ENCODE data around the gene ENAH.
"Not testable (repeated sequence)": the region's sequence is repeated elsewhere in the genome, so short reads cannot be mapped to it uniquely, and the experiment has no call there.

ENAH gene

DNA sequence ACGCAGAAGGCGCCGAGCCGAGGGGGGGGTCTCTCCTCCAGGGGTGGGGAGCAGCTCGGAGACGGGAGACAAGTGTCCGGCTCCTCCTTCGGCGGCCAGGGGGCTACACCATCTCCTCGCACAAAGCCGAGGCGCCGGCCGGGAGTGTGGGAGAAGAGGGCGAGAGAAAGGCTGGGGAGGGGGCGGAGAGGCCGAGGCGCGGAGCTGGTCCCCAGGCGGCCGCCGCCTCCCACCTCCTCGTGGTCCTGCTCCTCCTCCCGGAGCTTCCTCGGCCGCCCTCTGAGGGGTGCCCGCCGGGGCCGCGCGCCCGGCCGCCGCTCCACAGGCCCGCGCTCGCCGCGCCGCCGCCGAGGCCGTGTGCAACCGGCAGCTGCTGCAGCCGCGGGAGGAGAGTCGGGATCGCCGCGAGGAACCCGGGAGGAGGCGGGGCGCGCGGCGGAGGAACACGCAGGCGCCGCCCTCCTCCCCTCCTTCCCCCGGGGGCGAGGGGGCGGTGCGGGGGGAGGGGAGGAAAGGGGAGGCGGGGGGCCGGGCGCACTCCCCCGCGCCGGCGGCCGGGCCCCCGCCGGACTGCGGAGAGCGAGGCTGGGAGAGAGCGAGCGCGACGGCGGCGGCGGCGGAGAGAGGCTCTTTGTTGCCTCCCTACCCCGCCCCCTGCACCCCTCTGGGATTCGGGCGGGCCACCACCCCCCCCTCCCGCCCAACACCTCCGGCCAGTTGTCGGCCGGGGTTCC lies at the start of gene ENAH:
TSS of gene ENAH (minus strand) at position 395 of the 734 bp plus-strand sequence. CDS start 433 bp downstream, outside the sequence.
- peak; percentile 72 to 93 for DNase-seq (ENCODE audit: low read depth in 1 of 2, low spot score in 1 of 2)
- in situ Hi-C loops (cut with HindIII; ENCODE audit: low pct_unique_long_range_greater_than_20kb, low sequenced_read_pairs), result no loop called here
- no peak for TF ChIP-seq JUND (IDR thresholded peaks at IDR 0.05; ENCODE audit: low read depth)

GRCh38 chr1:225700889-225701465 lies 48.1 kb upstream of the ENAH start:
- no peak for DNase-seq (ENCODE audit: low read depth in 1 of 2, low spot score in 1 of 2)
- in situ Hi-C loops (cut with HindIII; ENCODE audit: low pct_unique_long_range_greater_than_20kb, low sequenced_read_pairs), result no loop called here
- TF ChIP-seq JUND (IDR thresholded peaks at IDR 0.05; ENCODE audit: low read depth), result no peak

DNA sequence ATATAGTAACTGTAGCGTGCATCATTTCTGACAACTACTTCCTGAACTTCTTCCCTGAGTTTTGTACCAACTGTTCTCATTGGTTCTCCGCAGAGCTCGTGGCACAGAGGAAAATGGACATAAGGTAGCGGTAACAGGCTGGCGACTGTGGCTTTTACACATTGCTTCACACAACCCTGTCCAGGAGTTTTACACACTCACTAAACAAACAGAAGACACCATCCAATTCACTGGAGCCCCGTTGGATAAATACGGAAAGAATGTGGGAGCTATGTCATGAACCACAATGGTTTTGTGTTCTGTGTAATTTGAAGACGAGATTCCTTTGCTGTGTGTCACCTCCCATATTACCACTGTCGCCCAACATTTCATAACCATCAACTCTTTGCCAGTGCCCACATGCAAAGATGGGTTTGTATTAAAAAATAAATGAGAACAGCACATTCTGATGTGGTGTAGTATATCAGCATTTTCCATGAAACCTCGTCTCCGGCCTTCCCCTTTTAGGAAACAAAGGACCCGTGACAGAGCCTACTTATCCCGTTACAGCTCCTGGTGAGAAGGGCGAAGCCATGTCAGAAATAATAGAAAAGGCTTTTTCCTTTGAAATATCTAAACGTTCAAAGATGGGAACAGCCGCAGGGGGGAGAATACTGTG lies 47.4 kb upstream of the ENAH start:
- DNase-seq (ENCODE audit: low read depth in 1 of 2, low spot score in 1 of 2), result peak; percentile 49 to 88
- no peak for TF ChIP-seq JUND (IDR thresholded peaks at IDR 0.05; ENCODE audit: low read depth)
- in situ Hi-C loops (cut with HindIII; ENCODE audit: low pct_unique_long_range_greater_than_20kb, low sequenced_read_pairs), result no loop called here

- in situ Hi-C loops (cut with HindIII; ENCODE audit: low pct_unique_long_range_greater_than_20kb, low sequenced_read_pairs), result no loop called here
- DNase-seq (ENCODE audit: low read depth in 1 of 2, low spot score in 1 of 2), result no peak
- no peak for TF ChIP-seq JUND (IDR thresholded peaks at IDR 0.05; ENCODE audit: low read depth)
Measured at GRCh38 chr1:225699336-225699735, 46.4 kb upstream of the ENAH start.

DNA sequence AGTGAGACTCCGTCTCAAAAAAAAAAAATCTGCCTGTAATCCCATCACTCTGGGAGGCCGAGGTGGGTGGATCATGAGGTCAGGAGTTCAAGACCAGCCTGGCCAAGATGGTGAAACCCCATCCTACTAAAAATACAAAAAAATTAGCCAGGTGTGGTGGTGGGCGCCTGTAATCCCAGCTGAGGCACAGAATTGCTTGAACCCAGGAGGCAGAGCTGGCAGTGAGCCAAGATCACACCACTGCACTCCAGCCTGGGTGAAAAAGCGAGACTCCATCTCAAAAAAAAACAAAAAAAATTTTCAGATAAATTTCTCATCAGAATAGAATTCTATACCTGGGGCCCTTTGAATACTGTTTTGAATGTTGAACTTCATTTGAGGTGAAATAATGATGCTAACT lies 45.3 kb upstream of the ENAH start:
- in situ Hi-C loops (cut with HindIII; ENCODE audit: low pct_unique_long_range_greater_than_20kb, low sequenced_read_pairs); DNase-seq (ENCODE audit: low read depth in 1 of 2, low spot score in 1 of 2): not testable (repeated sequence)

DNA sequence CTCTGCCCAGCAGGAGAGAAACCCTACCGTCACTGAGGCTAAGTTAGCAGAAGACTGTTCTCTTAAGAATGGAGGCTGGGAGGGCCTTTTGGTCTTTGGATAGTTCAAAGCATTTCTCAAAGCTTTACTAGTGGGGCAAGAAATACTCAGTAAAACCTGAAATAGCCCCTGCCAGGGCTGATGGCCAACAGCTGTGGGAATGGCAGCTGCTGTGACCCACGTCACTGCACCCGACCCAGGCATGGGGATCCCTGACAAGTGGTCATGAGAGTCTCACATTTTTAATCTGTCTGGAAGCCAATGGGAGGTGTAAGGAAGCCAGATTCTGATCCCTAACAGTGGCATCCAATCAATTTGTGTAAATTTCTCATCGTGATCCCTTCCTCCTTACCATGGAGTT lies 44.5 kb upstream of the ENAH start:
- DNase-seq (ENCODE audit: low read depth in 1 of 2, low spot score in 1 of 2), result no peak
- TF ChIP-seq JUND (IDR thresholded peaks at IDR 0.05; ENCODE audit: low read depth), result no peak
- in situ Hi-C loops (cut with HindIII; ENCODE audit: low pct_unique_long_range_greater_than_20kb, low sequenced_read_pairs), result no loop called here

DNA sequence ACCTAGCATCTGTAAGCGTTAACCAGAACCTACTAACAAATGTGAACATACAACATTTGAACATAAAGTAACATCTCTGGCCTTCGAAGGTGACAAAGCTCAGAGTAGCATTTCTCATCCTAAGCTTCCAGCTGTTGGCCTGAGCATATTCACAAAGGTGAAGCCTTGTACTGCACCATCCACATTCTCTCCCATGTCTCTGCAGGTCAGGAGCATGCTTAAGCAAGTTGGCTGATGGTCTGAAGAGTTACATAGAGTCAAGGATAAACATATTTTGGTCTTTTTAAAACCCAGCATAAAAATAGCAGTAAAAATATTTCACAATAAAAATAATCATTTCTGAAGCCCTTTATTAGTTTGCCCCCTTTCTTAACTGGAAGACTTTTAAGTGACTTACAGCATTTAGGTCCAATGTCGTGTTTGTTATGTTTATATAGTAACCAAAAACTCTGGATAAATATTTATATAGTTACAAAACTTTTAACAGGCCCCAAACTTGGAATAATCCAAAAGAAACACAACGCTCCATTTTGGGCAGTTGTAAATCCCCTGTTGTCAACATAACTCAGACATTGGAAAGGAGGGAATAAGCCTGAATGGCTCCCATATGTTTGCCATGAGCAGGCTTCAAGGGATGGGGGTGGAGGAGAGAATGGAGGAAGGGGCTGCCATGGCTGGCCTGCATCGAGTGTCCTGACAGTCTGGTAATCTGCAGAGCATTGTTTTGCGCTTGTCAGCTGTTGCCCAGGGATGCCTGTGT lies 42.8 kb upstream of the ENAH start:
- no peak for TF ChIP-seq JUND (IDR thresholded peaks at IDR 0.05; ENCODE audit: low read depth)
- in situ Hi-C loops (cut with HindIII; ENCODE audit: low pct_unique_long_range_greater_than_20kb, low sequenced_read_pairs), result no loop called here
- no peak for DNase-seq (ENCODE audit: low read depth in 1 of 2, low spot score in 1 of 2)

DNA sequence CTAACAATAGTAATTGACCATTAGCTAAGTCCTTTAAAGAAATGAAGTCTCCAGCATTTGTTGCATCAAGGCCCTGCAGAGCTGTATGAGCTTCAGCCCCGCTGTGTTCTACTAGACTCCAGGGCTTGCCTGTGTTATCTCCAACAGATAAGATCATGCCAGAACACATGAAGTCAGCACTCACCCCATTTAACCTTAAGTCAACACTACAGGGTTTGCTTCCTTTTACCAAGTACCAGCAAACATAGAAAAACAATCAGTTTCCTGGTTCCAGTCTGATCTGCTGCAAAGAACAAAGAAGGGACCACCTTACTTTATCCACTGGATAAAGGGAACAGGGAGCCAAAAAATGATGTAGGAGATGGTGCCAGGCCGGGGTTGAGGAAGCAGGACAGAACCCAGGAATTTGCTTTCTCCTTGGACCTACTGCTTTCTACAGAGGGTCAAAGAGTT lies 41.3 kb upstream of the ENAH start:
- in situ Hi-C loops (cut with HindIII; ENCODE audit: low pct_unique_long_range_greater_than_20kb, low sequenced_read_pairs), result no loop called here
- no peak for TF ChIP-seq JUND (IDR thresholded peaks at IDR 0.05; ENCODE audit: low read depth)

GRCh38 chr1:225693697-225694096 lies 40.8 kb upstream of the ENAH start:
- in situ Hi-C loops (cut with HindIII; ENCODE audit: low pct_unique_long_range_greater_than_20kb, low sequenced_read_pairs); DNase-seq (ENCODE audit: low read depth in 1 of 2, low spot score in 1 of 2): not testable (repeated sequence)

More for the DNA sequence above, 41.3 kb upstream of the ENAH start:
- no peak for DNase-seq (ENCODE audit: low read depth in 1 of 2, low spot score in 1 of 2)

DNA sequence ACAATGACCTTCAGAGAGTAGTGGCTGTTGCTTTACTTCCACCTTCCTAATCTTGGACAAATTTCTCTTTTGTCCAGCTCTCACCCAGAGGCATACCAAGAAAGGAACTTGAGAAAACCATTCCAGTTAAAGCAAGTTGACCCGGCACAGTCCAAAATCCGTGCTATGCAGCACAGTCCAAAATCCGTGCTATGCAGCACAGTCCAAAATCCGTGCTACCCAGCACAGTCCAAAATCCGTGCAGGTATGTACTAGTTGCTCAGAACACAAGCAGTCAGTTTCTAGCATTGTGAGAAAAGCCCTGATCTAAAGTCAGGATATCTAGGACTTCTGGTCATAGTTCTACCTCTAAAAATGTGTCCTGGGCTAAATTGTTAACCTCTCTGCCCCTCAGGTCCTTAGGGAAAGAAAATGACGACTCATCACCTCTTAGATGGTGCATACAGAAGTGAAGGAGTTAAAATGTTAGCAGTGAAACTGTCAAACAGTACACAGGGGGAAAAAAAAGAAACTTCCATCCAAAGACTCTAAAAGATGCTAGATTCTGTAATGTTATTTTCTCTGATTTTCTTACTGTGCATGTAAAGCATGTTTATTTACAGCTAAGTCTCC lies 40.3 kb upstream of the ENAH start:
- in situ Hi-C loops (cut with HindIII; ENCODE audit: low pct_unique_long_range_greater_than_20kb, low sequenced_read_pairs), result no loop called here
- DNase-seq (ENCODE audit: low read depth in 1 of 2, low spot score in 1 of 2), result no peak
- TF ChIP-seq JUND (IDR thresholded peaks at IDR 0.05; ENCODE audit: low read depth), result no peak

DNA sequence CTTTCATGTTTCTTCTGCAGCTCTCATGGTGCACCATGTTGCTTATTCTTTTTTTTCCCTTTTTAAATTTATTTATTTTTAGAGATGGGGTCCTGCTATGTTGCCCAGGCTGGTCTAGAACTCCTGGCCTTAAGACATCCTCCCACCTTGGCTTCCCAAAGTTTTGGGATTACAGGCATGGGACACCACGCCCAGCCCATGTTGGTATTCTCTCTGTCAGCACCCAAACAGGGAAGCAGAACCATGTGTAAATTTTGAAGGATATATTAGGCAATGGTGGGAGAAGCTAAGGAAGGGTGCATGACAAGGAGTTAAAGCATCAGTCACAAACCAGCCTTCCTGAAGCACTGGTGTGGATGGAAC lies 39.6 kb upstream of the ENAH start:
- in situ Hi-C loops (cut with HindIII; ENCODE audit: low pct_unique_long_range_greater_than_20kb, low sequenced_read_pairs), result no loop called here
- no peak for DNase-seq (ENCODE audit: low read depth in 1 of 2, low spot score in 1 of 2)
- TF ChIP-seq JUND (IDR thresholded peaks at IDR 0.05; ENCODE audit: low read depth), result no peak

- in situ Hi-C loops (cut with HindIII; ENCODE audit: low pct_unique_long_range_greater_than_20kb, low sequenced_read_pairs), result no loop called here
- TF ChIP-seq JUND (IDR thresholded peaks at IDR 0.05; ENCODE audit: low read depth), result no peak
- DNase-seq (ENCODE audit: low read depth in 1 of 2, low spot score in 1 of 2), result no peak
Measured at GRCh38 chr1:225691861-225692516, 39.1 kb upstream of the ENAH start.
